ENCODE results near the gene SAMD4A.
"Not testable (repeated sequence)": the region's sequence is repeated elsewhere in the genome, so short reads cannot be mapped to it uniquely, and the experiment has no call there.

SAMD4A gene

GRCh38 chr14:54737132-54737711 lies 170.3 kb downstream of the SAMD4A start:
- FAIRE-seq, result no peak

- FAIRE-seq, result no peak
Observed at GRCh38 chr14:54738009-54738408, 171.1 kb downstream of the SAMD4A start.

DNA sequence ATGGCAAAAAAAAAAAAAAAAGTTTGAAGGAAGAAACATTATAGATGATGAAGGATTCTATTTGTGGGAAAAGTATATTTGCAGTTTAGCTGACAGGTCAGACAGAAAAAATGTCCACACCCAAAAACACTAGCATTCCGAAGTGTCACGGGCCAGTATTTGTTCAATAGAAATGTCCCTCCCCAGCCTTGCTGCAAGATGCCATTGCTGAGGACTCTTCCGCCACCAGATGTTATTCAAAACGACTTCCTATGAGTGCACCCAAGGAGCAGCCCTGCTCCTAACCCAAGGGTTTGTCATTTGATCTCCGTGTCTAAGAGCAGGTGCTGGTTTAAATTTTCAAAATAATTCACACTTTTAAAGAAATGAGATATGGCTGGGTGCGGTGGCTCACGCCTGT lies 172.6 kb downstream of the SAMD4A start:
- FAIRE-seq, result no peak

DNA sequence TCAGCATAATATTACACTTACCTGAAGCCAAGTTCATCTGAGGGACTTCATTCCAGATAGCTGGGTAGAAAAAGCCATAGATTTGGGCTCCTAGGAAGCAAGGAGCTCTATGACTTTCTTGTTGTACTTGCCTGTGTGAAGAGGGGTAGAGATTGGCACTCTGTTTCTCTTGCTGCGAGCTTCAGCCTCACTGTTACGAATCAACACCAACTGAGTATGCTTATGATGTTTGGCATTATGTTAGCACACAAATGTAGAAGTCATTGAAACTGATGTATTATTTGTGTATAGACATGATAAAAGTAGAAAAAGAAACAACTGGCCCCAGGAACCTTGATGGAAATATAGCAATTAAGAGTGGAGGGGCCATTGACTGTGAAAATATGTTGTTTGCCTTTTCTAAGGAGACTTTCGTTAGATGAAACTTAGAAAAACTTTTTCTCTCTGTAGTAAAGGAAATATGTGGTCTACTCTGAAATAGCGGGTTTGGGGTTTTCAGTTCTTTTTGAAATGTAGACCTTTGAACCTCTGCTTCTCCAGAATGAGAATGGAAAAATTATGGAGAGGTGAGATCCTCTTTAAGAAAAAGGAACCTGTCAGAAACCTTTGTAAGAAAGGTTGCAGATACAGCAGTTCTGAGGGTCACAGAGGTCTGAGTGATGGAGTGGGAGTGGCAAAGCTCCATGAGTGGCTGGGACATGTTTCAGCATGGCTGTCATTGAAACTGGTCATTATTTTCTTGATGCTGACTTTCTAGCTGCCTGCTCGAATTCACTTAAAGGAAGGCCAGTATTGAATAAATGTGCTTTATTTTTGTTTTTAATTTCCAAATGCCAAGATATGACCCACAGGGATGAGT lies 175.8 kb downstream of the SAMD4A start:
- no peak for FAIRE-seq

DNA sequence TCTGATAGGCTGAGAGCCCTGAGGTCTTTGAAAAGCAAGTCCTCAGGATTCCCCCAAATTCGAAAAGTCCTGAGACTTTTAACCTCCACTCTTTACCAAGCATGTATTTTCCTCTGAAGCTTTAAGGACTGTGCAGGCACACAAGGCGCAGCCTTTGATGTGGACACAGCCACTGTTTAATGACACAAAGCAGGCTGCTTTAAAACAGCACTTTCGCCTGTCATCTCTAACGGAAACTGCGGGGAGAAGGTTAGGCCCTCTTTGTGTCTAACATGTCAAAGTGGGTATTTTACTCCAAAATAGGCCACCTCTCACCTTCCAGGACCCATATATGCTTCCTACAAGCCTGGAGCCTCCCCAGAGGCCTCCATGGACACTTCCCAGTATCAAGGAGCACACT lies 176.5 kb downstream of the SAMD4A start:
- no peak for FAIRE-seq

- FAIRE-seq, result no peak
Observed at GRCh38 chr14:54746019-54746418, 179.1 kb downstream of the SAMD4A start.

- no peak for FAIRE-seq
Observed at GRCh38 chr14:54747616-54748015, 180.7 kb downstream of the SAMD4A start.

DNA sequence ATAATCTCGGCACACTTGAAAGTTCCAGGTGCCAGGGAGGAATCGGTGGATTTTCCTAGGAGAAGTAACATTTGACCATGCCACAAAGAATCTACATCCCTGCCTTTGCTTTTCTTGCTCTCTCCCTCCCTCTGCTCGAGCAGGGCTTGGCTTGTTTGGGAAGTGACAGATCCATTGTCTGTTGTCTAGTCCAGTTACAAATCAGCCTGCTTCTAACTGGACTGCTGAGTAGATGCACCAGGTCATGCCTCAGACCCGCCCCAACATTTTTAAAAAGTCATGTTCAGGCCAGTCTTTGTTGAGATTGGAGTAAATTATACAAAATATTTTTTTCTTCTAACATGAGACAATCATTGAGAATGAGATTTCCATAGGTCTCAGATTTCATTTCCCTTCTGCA lies 182.3 kb downstream of the SAMD4A start:
- FAIRE-seq, result no peak

GRCh38 chr14:54749727-54750126 lies 182.8 kb downstream of the SAMD4A start:
- no peak for FAIRE-seq

DNA sequence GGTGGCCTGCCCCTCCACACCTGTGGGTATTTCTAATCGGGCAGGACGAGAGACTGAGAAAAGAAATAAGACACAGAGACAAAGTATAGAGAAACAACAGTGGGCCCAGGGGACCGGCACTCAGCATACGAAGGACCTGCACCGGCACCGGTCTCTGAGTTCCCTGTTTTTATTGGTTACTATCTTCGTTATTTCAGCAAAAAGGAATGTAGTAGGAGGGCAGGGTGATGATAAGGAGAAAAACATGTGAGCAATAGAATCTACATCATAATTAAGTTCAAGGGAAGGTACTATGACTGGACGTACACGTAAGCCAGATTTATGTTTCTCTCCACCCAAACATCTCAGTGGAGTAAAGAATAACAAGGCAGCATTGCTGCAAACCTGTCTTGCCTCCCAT lies 185.7 kb downstream of the SAMD4A start:
- FAIRE-seq, result not testable (repeated sequence)

DNA sequence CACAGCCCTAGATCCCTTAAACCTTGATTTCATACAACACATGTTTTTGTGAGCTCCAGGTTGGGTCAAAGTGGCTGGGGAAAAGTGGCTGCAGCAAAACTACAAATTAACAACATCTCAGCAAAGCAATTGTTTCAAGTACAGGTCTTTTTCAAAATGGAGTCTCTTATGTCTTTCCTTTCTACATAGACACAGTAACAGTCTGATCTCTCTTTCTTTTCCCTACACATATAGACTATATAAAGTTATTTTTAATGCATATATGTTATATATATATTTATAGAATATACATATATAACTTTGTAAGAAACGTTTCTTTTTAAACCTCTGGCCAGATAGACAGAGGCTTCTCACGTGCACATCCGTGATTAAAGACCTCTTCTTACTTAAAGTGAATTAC lies 186.5 kb downstream of the SAMD4A start:
- FAIRE-seq, result not testable (repeated sequence)

- FAIRE-seq, result no peak
Observed at GRCh38 chr14:54754116-54754622, 187.2 kb downstream of the SAMD4A start.

GRCh38 chr14:54754623-54755386 lies 187.9 kb downstream of the SAMD4A start:
- FAIRE-seq, result no peak

- FAIRE-seq, result no peak
Observed at GRCh38 chr14:54756656-54757392, 189.9 kb downstream of the SAMD4A start.

- FAIRE-seq, result no peak
Observed at GRCh38 chr14:54758041-54758440, 191.1 kb downstream of the SAMD4A start.

GRCh38 chr14:54759982-54760585 lies 193.2 kb downstream of the SAMD4A start:
- no peak for FAIRE-seq

- no peak for FAIRE-seq
Observed at GRCh38 chr14:54760866-54761575, 194.1 kb downstream of the SAMD4A start.

GRCh38 chr14:54761835-54762234 lies 194.9 kb downstream of the SAMD4A start:
- FAIRE-seq, result no peak

DNA sequence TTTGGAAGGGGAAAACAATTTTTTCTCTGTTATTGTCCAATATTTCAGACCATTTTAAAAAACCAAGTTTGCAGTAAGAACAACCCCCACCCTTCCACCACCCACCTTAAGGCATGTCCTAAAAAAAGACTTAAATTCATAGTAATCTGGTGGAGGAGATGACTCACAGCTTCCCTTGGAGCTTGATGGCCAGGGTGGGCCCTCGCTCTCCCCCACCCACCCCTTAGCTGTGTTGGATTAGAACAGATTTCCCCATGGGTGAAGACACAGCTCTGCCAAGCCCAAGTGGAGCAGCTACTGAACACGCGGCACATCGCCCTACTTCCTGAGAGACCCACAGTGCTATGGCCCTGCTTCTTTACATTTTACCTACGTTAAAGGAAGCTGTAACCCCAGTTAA lies 195.4 kb downstream of the SAMD4A start:
- no peak for FAIRE-seq

DNA sequence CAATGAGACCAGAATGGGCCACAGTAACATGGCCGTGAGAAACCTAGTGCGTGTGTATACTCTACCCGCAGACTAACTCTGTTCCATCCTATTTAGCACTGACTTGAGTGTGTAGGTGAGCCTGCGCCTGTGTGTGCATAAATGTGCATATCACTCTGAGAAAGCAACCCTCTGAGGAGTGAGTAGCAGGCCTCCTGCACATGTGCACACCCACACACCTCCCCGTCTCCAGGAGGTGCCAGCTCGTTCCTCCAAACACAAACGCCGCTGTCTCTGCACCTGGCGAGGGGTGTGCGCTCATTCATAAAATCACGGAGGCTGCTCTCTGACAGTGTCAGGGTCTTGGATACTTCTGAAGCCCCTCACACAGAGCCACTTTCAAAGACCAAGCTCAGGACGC lies 196.8 kb downstream of the SAMD4A start:
- FAIRE-seq, result no peak

- FAIRE-seq, result no peak
Observed at GRCh38 chr14:54766276-54767138, 199.6 kb downstream of the SAMD4A start.
